GM19452 (cell line): ENCODE data around the gene PHLDA1.

Source experiments
- ATAC-seq: cut with Tn5 transposase; IDR thresholded peaks from one replicate; pipeline ENCODE4 v1.9.1; 2021; ENCODE audit not compliant: unreplicated experiment

Gene PHLDA1

DNA sequence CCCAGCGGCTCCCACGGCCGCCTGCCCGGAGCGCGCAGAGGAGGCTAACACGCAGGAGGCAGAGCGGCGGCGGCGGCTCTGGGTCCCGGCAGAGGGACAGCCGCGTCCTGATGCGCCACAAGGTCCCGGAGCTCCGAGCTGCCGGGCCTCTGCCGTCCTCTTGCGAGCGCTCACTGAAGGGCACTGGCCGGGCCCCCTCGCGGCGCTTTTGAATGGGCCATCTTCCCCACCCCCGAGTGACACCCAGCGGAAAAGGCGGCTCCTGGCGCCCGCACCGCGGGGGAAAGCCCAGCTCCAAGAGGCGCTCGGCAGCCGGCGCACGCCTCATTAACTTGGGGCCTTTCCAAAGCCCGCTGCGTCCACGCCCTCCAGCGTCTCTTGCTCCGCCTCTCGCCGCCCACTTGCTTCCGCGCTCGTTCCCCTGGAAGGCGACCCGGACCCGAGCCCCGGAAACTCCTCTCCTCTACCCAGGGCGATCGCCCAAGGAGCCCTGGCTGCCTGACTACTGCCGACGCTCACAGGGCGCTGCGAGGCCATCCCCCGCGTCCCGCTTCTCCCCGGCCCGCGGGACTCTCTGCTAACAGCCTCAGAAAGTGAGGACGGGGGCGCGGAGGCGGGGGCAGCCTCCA, at the start of gene PHLDA1:
TSS of gene PHLDA1 (minus strand) at position 363 of the 629 bp plus-strand sequence.
- peak; percentile 82 for ATAC-seq

DNA sequence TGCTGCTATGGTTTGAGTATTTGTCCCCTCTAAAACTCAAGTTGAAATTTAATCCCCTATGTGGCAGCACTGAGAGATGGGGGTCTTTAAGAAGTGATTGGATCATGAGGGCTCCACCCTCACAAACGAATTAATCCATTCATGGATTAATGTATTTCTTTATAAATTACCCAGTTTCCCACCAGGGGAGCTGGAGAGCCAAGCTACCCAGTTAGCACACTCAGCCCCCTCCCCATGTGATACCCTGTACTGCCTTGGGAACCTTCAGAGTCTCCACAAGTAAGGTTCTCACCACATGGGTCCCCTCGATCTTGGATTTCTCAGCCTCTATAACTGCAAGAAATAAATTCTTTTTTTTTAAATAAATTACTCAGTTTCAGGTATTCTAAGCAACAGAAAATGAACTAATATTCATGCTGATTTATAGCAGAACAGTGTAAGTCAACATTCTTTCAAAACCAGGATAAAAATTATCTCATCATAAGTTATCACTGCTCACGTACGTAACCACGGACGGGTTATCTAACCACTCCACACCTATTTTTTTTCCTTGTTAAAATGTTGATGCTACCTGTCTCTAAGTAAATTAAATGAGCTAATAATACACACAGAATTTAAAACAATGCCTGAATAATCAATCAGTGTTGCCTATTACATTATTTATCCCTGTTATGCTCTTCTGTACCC, 49.3 kb upstream of the PHLDA1 start:
- ATAC-seq: no peak

DNA sequence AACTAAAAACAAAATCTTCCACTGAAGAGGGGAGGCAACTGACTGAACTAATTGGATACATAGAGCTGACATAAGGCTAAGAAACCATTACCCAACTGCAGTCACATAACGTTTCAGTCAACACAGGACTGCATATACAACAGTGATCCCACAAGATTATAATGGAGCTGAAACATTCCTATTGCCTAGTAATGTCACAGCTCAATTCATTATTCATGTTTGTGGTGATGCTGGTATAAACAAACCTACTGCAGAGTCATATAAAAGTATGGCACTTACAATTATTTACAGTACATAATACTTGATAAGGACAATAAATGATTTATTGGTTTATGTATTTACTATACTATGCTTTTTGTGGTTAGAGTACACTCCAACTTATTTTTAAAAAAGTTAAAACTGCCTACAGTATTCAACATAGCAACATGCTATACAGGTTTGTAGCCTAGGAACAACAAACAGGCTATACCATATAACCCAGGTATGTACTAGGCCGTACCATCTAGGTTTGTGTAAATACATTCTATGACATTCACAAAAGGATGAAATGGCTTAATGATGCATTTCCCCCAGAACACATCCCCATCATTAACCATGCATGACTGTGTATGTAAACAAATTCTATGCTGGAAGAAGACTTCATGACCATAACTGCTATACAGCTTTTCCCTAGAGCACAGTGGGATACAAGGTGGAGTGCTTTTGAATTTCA, 48.6 kb upstream of the PHLDA1 start:
- no peak for ATAC-seq

DNA sequence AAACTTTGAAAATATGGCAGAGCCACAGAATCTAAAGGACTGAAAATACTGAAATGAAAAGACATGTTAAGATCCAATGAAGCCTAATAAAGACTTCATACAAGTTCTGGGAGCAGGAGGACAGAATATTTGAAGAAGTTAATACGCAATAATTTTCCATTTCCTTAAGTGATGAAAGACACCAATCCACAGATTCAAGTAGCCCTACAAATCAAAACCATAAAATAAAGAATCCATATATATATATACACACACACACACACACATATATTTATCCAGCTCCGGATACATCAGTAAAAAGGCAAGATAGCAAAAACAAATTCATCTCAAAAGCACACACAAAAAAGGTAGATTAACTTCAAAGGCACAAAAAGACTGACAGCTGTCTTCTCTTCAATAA, 47.2 kb upstream of the PHLDA1 start:
- ATAC-seq: no peak

DNA sequence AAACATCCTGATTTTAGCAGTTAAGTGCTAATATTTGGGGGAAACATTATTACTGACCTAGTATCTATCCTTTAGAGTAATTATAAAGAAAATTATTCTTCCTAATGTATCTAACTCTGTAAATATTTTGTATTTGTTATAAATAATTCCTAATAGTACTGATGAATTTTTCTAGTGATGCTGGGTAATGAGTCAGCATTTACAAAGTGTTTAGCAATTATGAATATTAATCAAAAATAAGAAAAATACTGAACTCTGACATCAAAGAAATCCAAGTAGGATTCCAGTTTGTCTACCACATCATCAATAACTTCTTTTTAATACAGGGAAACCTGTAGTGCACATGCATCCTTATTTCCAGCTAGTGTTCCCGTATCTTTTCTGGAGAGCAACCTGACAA, 43.9 kb upstream of the PHLDA1 start:
- no peak for ATAC-seq

DNA sequence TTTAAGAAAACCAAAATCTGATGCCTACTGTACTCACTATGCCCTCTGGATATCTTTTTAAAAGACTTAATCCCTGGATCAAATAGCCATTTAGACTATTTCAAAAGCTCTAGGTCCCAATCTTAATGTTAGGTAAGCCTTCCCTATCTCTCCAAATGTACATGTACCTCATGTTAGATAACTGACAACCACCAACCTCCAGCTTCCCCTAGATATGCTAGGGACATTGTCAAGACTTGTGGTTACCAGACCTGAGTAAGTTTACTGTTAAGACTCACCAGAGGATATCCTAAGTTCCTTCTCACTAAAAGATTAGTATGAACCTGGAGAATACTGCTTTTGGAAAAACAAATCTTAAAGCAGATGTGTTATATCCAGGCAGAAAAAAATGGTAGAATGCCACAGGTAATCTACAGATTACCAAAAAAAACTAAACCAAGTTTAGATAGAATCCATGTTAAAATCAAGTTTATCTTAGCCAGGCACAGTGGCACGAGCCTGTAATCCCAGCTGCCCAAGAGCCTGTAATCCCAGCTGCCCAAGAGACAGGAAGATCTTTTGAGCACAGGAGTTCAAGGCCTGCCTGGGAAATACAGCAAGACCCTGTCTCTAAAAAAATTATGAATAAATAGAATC, 43.2 kb upstream of the PHLDA1 start:
- ATAC-seq: no peak

DNA sequence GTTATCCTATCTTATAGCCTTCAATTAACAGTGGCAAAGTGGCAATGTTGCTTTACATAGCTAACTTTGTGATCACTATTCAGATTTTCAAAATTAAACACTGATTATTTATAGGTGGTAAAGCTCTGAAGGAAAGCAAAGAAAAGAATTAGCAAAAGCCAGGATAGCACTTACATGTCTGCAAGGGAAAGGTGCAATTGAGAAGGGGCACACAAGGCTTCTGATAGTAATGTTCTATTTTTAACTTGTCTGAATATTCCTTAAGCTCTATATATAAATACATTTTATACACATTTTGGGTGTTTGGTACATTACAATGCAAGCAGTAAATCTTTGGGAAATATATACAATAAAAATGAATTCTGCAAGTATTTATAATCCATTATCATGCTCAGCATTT, 42.0 kb upstream of the PHLDA1 start:
- no peak for ATAC-seq

DNA sequence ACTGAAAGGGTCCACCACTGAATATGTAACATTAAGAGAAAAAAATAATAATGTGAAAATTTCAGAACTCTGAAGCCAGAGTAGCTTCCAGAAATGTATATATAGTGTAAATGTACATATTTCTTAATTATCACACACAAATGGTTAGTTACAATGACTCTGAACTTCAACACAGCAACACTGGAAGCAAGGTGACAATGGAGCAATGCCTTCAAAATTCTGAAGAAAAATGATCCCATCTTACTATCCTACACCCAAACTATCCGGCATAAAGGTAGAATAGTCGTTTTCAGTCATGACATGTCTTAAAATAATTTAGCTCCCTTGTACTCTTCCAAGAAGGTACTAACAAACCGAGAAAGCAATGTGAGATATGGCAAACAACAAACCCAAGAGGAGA, 41.0 kb upstream of the PHLDA1 start:
- ATAC-seq: no peak

DNA sequence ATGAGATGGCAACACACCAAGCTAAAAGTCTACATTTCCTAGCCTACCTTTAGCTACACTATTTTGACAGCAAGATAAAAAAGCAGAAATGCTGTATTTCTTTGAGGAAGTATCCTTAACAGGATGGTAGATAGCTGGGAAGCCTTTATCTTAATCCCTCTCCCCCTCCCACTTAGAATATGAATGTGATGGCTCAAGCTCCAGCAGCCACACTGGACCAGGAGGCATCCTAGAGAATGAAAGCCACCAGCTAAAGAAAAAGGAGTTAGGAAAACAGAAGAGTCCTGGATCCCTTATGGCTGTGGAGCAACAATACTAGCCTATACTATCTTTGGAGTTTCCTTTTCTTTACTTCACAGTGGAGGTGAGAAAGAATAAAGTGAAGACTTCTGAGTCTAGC, 37.8 kb upstream of the PHLDA1 start:
- ATAC-seq: no peak

DNA sequence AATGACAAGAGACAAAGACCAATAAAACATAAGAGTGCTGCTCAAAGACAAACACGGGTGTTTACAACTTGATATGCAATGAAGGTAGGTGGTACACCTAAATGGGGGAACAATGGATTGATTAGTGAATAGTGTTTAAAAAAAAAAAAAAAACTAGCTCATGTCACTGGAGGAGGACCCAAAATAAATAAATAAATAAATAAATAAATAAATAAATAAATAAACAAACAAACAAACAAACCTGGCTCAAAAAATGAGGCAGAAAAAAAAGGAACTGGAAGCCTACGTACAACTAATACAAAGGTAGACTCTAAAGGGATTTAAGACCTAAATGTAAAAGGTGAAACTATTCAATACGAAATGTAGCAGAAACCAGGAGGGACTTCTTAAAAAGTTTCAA, 34.3 kb upstream of the PHLDA1 start:
- ATAC-seq: no peak

DNA sequence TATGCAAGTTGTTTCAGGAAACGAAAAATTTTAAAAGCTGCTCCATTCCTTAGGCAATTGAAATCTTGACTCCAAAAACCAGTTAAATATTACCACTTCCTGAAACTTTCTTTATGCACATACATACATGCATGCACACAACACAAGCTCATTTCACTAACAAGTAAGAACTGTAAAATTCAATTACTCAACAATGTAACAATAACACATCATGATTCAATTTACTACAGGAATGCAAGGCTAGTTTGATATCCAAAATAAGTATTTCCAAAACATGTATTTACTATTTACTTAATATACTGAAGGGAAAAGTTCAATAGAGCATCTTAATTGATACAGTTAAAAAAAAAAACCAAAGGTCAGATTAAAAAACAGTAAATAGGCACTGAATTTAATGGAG, 33.3 kb upstream of the PHLDA1 start:
- no peak for ATAC-seq

DNA sequence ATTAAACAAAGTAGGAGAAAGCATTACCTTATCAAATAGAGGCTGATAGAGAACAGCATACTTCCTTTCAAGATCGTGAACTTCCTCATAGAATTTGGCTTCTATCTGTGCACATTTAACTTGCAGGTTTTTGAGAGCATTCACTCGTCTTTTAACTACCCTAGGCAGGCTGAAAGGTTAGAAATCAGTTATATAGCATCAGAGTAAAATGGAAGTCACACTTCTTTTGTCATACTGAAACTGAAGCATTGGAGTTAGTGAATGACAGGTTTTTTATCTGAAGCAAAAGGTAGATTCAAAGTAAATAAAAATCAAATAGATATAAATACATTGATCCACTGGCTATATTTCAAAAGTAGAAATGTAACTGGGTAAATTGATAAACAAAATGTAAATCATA, 28.5 kb upstream of the PHLDA1 start:
- no peak for ATAC-seq

DNA sequence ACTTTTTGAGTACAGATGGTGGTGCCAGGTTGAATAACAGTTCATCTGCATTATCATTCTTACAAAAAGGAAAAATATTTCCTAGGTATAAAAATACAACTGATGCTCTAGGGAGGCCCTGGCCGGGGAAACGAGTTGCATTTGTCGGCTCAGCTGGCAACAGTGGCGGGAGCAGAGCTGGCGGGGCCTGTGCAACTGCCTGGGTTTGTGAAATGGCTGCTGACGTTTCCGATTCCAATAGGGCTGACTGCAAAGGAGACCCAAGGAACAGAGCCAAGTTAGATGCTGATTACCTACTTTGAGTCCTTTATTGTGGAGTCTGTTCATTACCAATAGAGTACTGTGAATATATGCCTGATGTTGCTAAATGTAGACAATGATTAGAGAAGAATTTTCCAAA, 25.8 kb upstream of the PHLDA1 start:
- no peak for ATAC-seq

DNA sequence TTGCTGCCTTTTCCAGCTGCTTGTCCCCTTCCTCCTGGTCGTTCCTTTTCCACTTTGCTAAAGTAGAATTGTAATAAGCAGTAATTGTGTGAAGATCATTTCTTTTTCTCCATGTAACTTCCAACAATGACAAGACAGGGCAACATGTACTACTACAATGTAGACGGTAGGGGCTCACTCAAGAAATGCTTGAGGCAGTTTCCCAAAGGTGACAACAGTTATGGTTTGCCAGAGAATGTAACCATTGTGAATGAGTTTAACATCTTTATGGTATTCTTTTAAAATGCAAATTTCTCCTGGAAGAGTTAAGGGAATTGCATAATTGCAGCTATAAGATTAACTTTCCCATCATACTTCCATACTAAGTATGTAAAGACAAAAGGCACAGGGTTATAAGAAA, 23.8 kb upstream of the PHLDA1 start:
- no peak for ATAC-seq

DNA sequence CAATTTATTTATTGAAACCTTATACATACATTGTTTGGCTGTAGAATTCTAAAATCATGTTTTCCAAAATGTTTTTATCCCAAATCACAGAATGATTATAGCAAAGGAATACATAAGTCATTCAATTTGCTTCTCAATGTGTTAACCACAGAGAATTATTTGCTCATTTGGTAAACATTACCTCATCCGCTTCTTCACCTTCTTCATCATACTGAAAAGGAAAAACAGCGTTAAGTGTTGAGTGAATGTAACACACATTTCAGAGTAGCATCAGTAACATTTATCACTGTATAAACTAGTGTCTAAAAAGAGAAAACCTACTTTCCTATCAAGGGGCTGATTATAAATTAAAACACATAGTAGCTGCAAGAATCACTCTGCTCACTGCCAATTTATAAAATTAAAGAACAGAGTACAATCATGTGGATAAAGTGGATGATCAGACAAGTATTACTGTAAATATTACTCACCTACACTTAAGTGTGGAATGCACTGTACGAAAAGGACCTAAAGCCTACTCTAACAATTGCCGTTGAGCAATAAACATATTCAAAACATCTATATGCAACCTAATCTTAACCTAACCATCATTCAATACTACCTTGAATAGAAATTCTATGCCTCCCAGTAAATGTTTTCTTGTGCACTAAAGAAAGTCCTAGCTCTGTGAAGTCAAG, 18.1 kb upstream of the PHLDA1 start:
- no peak for ATAC-seq

DNA sequence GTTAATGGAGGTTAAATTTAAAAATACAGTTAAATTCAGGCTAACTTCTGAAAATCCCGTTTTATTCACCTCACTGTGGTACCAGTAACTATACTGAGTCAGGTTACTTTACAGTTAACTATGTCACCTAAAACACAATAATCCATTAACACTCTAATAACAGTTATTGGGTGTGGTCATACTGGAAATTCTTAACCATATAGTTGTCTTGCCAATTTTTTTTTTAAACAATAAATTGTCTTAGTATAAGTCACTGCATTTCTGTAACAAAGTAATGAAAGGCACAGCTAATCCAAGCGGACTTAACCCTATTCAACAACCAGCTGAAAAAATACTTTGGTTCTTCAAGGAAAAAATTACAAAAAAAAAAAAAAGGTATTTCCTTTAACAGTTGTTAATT, 16.2 kb upstream of the PHLDA1 start:
- no peak for ATAC-seq

DNA sequence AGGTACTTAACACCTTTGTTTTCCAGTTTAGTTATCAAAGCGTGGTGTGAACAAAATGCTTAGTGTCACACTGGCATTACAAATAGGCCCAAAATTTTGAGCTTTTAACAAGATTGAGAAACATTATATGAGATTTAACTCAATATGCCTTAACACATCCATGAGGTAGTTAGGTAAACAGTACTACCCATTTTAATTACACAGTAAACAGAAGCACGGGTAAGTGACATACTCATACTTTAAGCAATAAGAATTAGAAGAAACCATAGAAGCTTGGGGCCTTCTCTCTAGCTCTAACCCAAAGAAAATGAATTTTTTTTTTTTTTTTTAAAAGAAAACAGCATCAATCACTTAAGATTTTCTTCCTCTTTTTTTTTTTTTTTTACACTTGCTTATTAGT, 15.5 kb upstream of the PHLDA1 start:
- ATAC-seq: no peak

DNA sequence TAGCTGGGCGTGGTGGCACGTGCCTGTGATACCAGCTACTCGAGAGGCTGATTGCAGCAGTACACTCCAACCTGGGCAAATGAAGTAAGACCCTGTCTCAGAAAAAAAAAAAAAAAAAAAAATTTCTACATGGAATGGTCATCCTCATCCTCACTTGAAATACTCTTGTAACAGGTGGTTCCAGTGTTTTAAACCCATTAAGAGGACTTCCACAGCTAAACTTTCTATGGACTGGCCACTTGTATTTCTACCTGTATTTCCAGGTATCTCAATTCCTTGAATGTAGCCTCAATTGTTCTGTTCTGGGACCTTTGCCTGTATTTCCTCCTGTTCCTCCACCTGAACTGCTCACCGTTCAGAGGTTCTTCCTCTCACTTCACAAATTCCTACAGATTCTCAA, 11.8 kb upstream of the PHLDA1 start:
- no peak for ATAC-seq

DNA sequence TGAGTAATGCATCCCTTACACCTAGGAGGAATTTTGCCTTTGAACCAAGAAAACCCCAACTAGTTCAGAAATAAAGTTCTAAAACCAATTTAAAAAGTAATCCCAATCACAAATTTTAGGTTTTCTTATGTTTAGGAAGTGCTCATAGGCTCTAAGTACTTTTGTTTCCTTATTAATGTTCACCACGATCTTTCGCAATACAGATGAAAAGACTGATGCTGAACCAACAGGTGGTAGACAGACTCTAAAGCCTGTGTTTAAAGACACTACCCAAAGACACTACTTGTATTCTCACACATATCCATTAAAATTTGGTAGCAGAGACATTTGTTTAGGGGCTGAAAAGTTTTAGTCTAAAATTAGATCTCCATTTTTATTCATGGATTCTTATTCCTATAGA, 10.6 kb upstream of the PHLDA1 start:
- ATAC-seq: no peak

DNA sequence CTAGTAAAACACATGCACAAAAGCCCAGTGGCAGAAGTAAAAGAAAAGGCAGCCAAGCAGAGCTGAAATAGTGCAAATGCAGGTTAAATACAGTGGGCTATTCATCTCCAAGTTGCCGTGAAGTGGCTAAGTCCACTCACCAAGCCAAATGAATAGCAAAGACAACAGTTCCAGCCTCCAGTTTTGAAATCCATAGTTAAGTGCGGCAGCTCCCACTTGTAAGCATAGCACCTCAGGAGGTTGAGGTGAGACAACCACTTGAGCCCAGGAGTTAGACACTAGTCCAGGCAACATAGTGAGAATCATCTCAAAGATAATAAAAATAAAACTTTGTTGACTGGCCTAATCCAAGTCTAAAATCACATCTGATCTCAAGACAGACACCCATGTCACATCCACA, 9.8 kb upstream of the PHLDA1 start:
- no peak for ATAC-seq

DNA sequence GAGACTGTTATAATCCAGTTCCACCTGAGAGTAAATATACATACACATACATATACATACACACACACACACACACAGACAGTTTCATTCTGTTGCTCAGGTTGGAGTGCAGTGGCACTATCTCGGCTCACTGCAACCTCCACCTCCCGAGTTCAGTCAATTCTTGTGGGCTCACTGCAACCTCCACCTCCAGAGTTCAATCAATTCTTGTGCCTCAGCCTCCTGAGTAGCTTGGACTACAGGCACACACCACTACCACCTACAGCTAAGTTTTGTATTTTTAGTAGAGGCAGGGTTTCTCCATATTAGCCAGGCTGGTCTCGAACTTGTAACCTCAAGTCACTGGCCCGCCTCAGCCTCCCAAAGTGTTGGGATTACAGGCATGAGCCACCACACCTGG, 8.9 kb upstream of the PHLDA1 start:
- no peak for ATAC-seq
